ENCODE results near the gene STRN4. TPM values are rescaled to one million over a fixed set of nuclear protein-coding genes. Genes with fewer than 3 reads are reported as not detected.

Gene STRN4
- 77.3 to 91.9 TPM (median 81.9 TPM) in 5 replicates for total RNA-seq (2022; extraction: Qiagen RNA extraction; ENCODE audit: low read depth)

GRCh38 chr19:46746281-46747057 lies at the start of gene STRN4:
Gene STRN4 (minus strand): TSS chr19:46746450. CDS start chr19:46746430, 20 bp downstream.

GRCh38 chr19:46788262-46788967 lies 42.2 kb upstream of the STRN4 start, which contains the start of gene SLC1A5:
Gene SLC1A5 (minus strand): TSS chr19:46788594. CDS start chr19:46787965, 629 bp downstream.

GRCh38 chr19:46745521-46746280 lies 549 bp downstream of the STRN4 start, which contains the start of gene FKRP:
Gene FKRP (plus strand): TSS chr19:46746057. CDS start chr19:46755451, 9,394 bp downstream.

GRCh38 chr19:46717034-46717715 lies 29.1 kb downstream of the STRN4 start, which contains the start of gene PRKD2:
Gene PRKD2 (minus strand): TSS chr19:46717114. CDS start chr19:46716370, 744 bp downstream.

Other genes with a start within 250 kb of the STRN4 start
- gene CALM3, start 145.1 kb downstream of the STRN4 start, total RNA-seq (2022; extraction: Qiagen RNA extraction; ENCODE audit: low read depth): 190 to 272 TPM (median 235 TPM) in 5 replicates
- 0.05 to 0.10 TPM (median 0.08 TPM) in 3 of 5 replicates, not detected in the others for gene PTGIR, start 121.4 kb downstream of the STRN4 start, total RNA-seq (2022; extraction: Qiagen RNA extraction; ENCODE audit: low read depth)
- gene GNG8, start 110.2 kb downstream of the STRN4 start, total RNA-seq (2022; extraction: Qiagen RNA extraction; ENCODE audit: low read depth): not detected in 5 replicates
- 0.27 to 0.49 TPM (median 0.32 TPM) in 5 replicates for gene DACT3, start 85.3 kb downstream of the STRN4 start, total RNA-seq (2022; extraction: Qiagen RNA extraction; ENCODE audit: low read depth)
- gene PRKD2, start 29.3 kb downstream of the STRN4 start, total RNA-seq (2022; extraction: Qiagen RNA extraction; ENCODE audit: low read depth): 27.0 to 34.5 TPM (median 30.5 TPM) in 5 replicates
- 19.5 to 24.1 TPM (median 21.8 TPM) in 5 replicates for gene FKRP, start 393 bp downstream of the STRN4 start, total RNA-seq (2022; extraction: Qiagen RNA extraction; ENCODE audit: low read depth)
- 247 to 297 TPM (median 272 TPM) in 5 replicates for gene SLC1A5, start 42.1 kb upstream of the STRN4 start, total RNA-seq (2022; extraction: Qiagen RNA extraction; ENCODE audit: low read depth)
- 246 to 308 TPM (median 280 TPM) in 5 replicates for gene AP2S1, start 104.4 kb upstream of the STRN4 start, total RNA-seq (2022; extraction: Qiagen RNA extraction; ENCODE audit: low read depth)
- gene ARHGAP35, start 114.5 kb upstream of the STRN4 start, total RNA-seq (2022; extraction: Qiagen RNA extraction; ENCODE audit: low read depth): 26.0 to 34.4 TPM (median 32.7 TPM) in 5 replicates

Data from A549 treated with DMSO at 1 μM for 4 hours (cell line).